DND-41 (cell line): ENCODE results near the gene EPN2.

ENCODE experiments used
- ATAC-seq: fragments of 200-7000 bp; cut with Tn5 transposase; 3 replicates; pipeline ENCODE4 v1.9.1; 2021; ENCODE audit warnings: low read depth; ENCODE audit not compliant: insufficient read depth
- DNase-seq: peaks from one replicate; pipeline ENCODE4 v3.0.0-alpha.2; 2020
- H2AFZ ChIP-seq: 2 replicates; pipeline ENCODE4 v1.6.0; 2012; ENCODE audit warnings: low read depth, low read length
- H3K27ac ChIP-seq: 2 replicates; pipeline ENCODE4 v1.5.1; 2012; ENCODE audit warnings: low read length, inconsistent platforms
- H3K27me3 ChIP-seq: fragments of 200-600 bp; sonication (generic); 2 replicates; pipeline ENCODE4 v1.6.0; 2012; ENCODE audit warnings: low read length, mild to moderate bottlenecking, inconsistent platforms; ENCODE audit not compliant: insufficient read depth, poor library complexity
- H3K36me3 ChIP-seq: 2 replicates; pipeline ENCODE4 v1.5.1; 2012; ENCODE audit warnings: low read length, inconsistent platforms; ENCODE audit not compliant: insufficient read depth
- H3K4me1 ChIP-seq: 2 replicates; pipeline ENCODE4 v1.5.1; 2012; ENCODE audit warnings: mild to moderate bottlenecking, low read length; ENCODE audit not compliant: insufficient read depth
- H3K4me2 ChIP-seq: 2 replicates; pipeline ENCODE4 v1.6.0; 2012; ENCODE audit warnings: mild to moderate bottlenecking, moderate library complexity, low read length, inconsistent platforms; ENCODE audit not compliant: insufficient read depth
- H3K4me3 ChIP-seq, 2 experiments: fragments of 200-600 bp in 1 of 2; shearing (Covaris generic) in 1 of 2; 2 replicates each; pipeline ENCODE4 v1.5.1; 2012 to 2016; ENCODE audit warnings: inconsistent platforms in 2 of 2, low read length in 2 of 2, mild to moderate bottlenecking in 2 of 2, low read depth in 1 of 2, moderate library complexity in 1 of 2
- H3K79me2 ChIP-seq: 2 replicates; pipeline ENCODE4 v1.6.0; 2012; ENCODE audit warnings: low read length, inconsistent platforms; ENCODE audit not compliant: insufficient read depth
- H3K9ac ChIP-seq: 2 replicates; pipeline ENCODE4 v1.6.0; 2012; ENCODE audit warnings: low read depth, mild to moderate bottlenecking, inconsistent platforms, low read length, moderate library complexity
- H3K9me3 ChIP-seq: 2 replicates; pipeline ENCODE4 v1.5.1; 2012; ENCODE audit warnings: low read length, moderate library complexity, mild to moderate bottlenecking, inconsistent platforms; ENCODE audit not compliant: insufficient read depth, severe bottlenecking
- H4K20me1 ChIP-seq: 2 replicates; pipeline ENCODE4 v1.6.0; 2012; ENCODE audit warnings: low read length; ENCODE audit not compliant: insufficient read depth
- EZH2 ChIP-seq: IDR thresholded peaks from 3 replicates; pipeline ENCODE4 v1.6.1; 2012; ENCODE audit warnings: borderline replicate concordance, low read depth, mild to moderate bottlenecking, moderate library complexity, low read length, inconsistent platforms; ENCODE audit not compliant: severe bottlenecking
- TF ChIP-seq, protein P1 (sequence below): IDR thresholded peaks from 2 replicates; pipeline ENCODE4 v1.5.1; 2012; ENCODE audit warnings: borderline replicate concordance, low read length, moderate library complexity, mild to moderate bottlenecking; ENCODE audit not compliant: poor library complexity, severe bottlenecking; ENCODE audit errors: extremely low read depth

Gene EPN2

DNA sequence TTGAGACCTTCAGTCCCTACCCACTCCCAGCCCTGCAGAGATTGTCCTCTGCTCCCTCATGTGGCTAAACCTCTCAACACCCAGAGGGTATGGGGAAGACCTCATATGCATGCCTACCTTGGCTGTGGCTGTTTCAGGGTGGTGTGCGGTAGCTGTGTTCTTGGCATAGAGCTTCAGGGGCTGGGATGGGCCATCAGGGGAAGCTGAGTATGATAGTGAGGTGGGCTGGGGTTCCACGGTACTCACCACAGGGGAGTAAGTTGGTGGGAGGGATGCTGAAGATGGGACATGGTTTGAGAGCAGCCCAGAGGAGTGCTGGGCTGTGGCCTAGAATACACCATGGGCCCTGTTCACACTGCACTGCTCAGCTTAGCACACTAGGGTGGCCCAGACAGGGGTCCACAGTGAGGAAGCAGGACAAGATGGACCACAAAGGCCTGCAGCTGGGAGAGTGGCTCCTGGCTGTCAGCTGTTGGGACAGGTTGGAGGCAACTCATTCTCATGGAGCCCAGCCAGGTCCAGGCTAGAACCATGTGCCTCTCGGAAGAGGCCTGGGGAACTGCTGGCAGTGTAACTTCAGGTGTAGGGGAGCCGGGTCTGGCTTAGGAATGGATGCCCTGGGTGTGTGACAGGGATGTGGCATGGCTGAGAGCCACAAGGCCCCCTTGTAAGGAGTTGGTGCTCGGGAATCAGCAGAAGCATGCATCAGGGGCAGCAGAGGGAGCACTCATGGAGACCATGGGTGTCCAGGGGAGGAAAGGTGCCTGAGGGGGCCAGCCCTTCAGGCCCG, 146.7 kb downstream of the EPN2 start:
- H3K9me3 ChIP-seq: no peaks in the 10 kb centered on the region
- peaks cover 31% of the 10 kb centered on the region for H3K4me1 ChIP-seq
- no peak overlapping the region for H3K27ac ChIP-seq
- H4K20me1 ChIP-seq: peaks cover 32% of the 10 kb centered on the region
- DNase-seq (no peak), ATAC-seq (no peak)
- H3K4me3 ChIP-seq: no peak overlapping the region
- peaks cover 5% of the 10 kb centered on the region for H3K79me2 ChIP-seq
- H3K36me3 ChIP-seq: peaks cover 62% of the 10 kb centered on the region
- H3K4me2 ChIP-seq: no peak overlapping the region
- H3K27me3 ChIP-seq: no peaks in the 10 kb centered on the region
- H2AFZ ChIP-seq: no peak overlapping the region
- TF ChIP-seq, protein P1, sequence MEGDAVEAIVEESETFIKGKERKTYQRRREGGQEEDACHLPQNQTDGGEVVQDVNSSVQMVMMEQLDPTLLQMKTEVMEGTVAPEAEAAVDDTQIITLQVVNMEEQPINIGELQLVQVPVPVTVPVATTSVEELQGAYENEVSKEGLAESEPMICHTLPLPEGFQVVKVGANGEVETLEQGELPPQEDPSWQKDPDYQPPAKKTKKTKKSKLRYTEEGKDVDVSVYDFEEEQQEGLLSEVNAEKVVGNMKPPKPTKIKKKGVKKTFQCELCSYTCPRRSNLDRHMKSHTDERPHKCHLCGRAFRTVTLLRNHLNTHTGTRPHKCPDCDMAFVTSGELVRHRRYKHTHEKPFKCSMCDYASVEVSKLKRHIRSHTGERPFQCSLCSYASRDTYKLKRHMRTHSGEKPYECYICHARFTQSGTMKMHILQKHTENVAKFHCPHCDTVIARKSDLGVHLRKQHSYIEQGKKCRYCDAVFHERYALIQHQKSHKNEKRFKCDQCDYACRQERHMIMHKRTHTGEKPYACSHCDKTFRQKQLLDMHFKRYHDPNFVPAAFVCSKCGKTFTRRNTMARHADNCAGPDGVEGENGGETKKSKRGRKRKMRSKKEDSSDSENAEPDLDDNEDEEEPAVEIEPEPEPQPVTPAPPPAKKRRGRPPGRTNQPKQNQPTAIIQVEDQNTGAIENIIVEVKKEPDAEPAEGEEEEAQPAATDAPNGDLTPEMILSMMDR: no peak
- no peak for TF ChIP-seq EZH2
- no peak overlapping the region for H3K9ac ChIP-seq

DNA sequence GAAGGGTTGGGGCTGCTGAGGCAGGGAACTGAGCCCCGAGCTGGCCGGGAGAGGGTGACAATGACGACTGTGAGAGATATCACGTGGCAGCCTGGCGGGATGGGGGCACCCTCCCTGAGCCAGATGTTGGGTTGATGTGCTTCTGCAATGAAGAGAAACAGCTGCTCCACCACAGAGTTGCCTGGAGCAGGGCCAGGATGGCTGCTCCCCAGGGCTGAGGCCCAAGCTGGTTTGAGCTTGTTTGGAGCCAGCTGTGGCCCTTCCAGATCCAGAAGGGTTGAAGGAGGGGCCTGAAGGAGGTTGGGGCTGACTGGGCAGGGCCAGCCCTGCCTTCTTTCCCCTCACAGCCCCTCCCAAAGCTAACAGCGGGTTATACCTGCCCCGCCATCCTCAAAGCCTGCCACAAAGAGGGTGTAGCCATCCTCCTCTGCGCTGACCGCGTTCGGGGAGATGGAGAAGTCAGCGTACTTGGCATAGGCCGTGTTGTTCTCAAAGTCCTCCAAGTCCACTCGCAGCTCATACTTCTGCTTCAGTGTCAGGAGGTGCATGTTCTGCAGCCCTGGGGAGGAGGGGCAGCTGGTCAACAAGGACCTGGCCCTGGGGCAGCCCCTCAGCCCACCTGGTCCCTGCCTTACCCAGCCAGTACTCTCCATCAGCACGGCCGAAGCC, 147.7 kb downstream of the EPN2 start:
- Histone ChIP-seq H3K4me1 (peaks cover 25% of the 10 kb centered on the region), H3K27me3 (no peaks in the 10 kb centered on the region), H2AFZ (no peak overlapping the region), H3K4me3 (no peak overlapping the region), H3K36me3 (peaks cover 52% of the 10 kb centered on the region), H3K79me2 (peaks cover 2% of the 10 kb centered on the region; the same call in 1 of the 2 replicates), H3K9ac (no peak overlapping the region), H3K9me3 (no peaks in the 10 kb centered on the region), H3K4me2 (no peak overlapping the region), H4K20me1 (peaks cover 34% of the 10 kb centered on the region), H3K27ac (0 out of 2 replicates have a peak overlapping the region, but pooled peaks have one; percentile 42)
- TF ChIP-seq, protein P1: no peak
- no peak for TF ChIP-seq EZH2
- DNase-seq: peak; percentile 81
- peak; percentile 54 for ATAC-seq

DNA sequence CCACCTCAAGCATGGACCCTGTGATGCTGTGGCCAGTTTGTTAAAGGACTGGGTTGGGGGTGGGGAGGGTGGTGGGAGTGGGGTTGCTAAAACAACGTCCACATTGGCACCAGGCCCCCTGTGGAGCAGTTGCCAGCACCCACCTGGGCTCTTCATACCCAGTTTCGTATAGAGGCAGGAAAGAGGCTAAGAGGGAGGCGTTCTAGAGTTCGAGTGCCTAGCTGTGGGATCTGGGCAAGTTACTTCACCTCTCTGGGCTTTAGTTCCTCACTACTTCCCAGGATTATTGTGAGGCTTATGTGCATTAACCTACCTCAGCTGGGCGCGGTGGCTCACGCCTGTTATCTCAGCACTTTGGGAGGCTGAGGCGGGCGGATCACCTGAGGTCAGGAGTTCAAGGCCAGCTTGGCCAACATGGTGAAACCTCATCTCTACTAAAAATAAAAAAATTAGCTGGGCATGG, 148.4 kb downstream of the EPN2 start:
- H3K4me2 ChIP-seq: no peak overlapping the region; the same call in 1 of the 2 replicates
- H3K79me2 ChIP-seq: peaks cover 2% of the 10 kb centered on the region; the same call in 1 of the 2 replicates
- H3K9me3 ChIP-seq: no peaks in the 10 kb centered on the region
- H3K4me3 ChIP-seq: no peak overlapping the region
- peaks cover 46% of the 10 kb centered on the region for H3K36me3 ChIP-seq
- no peak for TF ChIP-seq EZH2
- TF ChIP-seq, protein P1: no peak
- ATAC-seq: no peak
- H3K27ac ChIP-seq: no peak overlapping the region
- peaks cover 34% of the 10 kb centered on the region for H4K20me1 ChIP-seq
- H2AFZ ChIP-seq: no peak overlapping the region
- peaks cover 25% of the 10 kb centered on the region for H3K4me1 ChIP-seq
- DNase-seq: no peak
- H3K9ac ChIP-seq: no peak overlapping the region
- no peaks in the 10 kb centered on the region for H3K27me3 ChIP-seq
